PC-3 (cell line): Measurements from ENCODE around the gene TMEM17. TPM values are rescaled to one million over a fixed set of nuclear protein-coding genes. Genes with fewer than 3 reads are reported as not detected.

ENCODE experiments used
- ATAC-seq: fragments of 200-7000 bp; cut with Tn5 transposase; 2 replicates; pipeline ENCODE4 v1.9.1; 2020; ENCODE audit warnings: mild to moderate bottlenecking, moderate library complexity
- BruUV-seq: library from RNA; stranded (reverse); fragments of 400-500 nt; replicated peaks from 2 replicates; lab custom pipeline; 2021; lab: Mats Ljungman, UMichigan
- CTCF ChIA-PET: fragments of 300-600 bp; sonication (Branson Sonifier 250); formaldehyde crosslinking; loops from one replicate; lab custom pipeline; 2022; ENCODE audit warnings: antibody characterized with exemption; lab: Charles Lee
- POLR2A ChIA-PET: fragments of 300-600 bp; sonication (Branson Sonifier 250); formaldehyde crosslinking; loops from one replicate; lab custom pipeline; 2022; ENCODE audit warnings: antibody characterized with exemption; ENCODE audit not compliant: unreplicated experiment; lab: Charles Lee
- DNase-seq: peaks from one replicate; pipeline ENCODE4 v3.0.0-alpha.2; 2015
- H2AFZ ChIP-seq: fragments of 300-600 bp; sonication (generic); 2 replicates; pipeline ENCODE4 v1.6.0; 2016; ENCODE audit warnings: antibody characterized with exemption, low read length
- H3F3A ChIP-seq: fragments of 300-600 bp; sonication (generic); one replicate; pipeline ENCODE4 v1.6.0; 2017; ENCODE audit warnings: antibody characterized with exemption, low read length, control low read depth, mild to moderate bottlenecking; ENCODE audit not compliant: unreplicated experiment
- H3K27ac ChIP-seq: fragments of 300-600 bp; sonication (generic); 2 replicates; pipeline ENCODE4 v1.5.1; 2016; ENCODE audit warnings: mild to moderate bottlenecking, low read length
- H3K27me3 ChIP-seq: fragments of 300-600 bp; sonication (generic); 2 replicates; pipeline ENCODE4 v1.6.1; 2016; ENCODE audit warnings: low read length, mixed read lengths
- H3K36me3 ChIP-seq: fragments of 300-600 bp; sonication (generic); 2 replicates; pipeline ENCODE4 v1.6.1; 2016; ENCODE audit warnings: low read depth, mixed run types, low read length, mixed read lengths
- H3K4me1 ChIP-seq: fragments of 300-600 bp; sonication (generic); 2 replicates; pipeline ENCODE4 v1.5.1; 2016; ENCODE audit warnings: low read length; ENCODE audit not compliant: insufficient read depth
- H3K4me2 ChIP-seq: fragments of 300-600 bp; sonication (generic); 2 replicates; pipeline ENCODE4 v1.6.0; 2016; ENCODE audit warnings: low read length
- H3K4me3 ChIP-seq: fragments of 300-600 bp; sonication (generic); 2 replicates; pipeline ENCODE4 v1.5.1; 2016; ENCODE audit warnings: mild to moderate bottlenecking, low read length, mixed read lengths
- H3K79me2 ChIP-seq: fragments of 300-600 bp; sonication (generic); 2 replicates; pipeline ENCODE4 v1.6.1; 2017; ENCODE audit warnings: low read length, mixed read lengths
- H3K9ac ChIP-seq: fragments of 300-600 bp; sonication (generic); 2 replicates; pipeline ENCODE4 v1.6.0; 2016; ENCODE audit warnings: mild to moderate bottlenecking, low read length
- H3K9me2 ChIP-seq: fragments of 300-600 bp; sonication (generic); replicated peaks from 2 replicates; pipeline ENCODE4 v1.6.1; 2016; ENCODE audit warnings: mixed run types, low read length, mixed read lengths
- H3K9me3 ChIP-seq: fragments of 300-600 bp; sonication (generic); 2 replicates; pipeline ENCODE4 v1.6.1; 2016; ENCODE audit warnings: low read length, mixed read lengths
- H4K20me1 ChIP-seq: fragments of 300-600 bp; sonication (generic); 2 replicates; pipeline ENCODE4 v1.6.1; 2016; ENCODE audit warnings: low read length, mixed read lengths
- EZH2 ChIP-seq: fragments of 300-600 bp; sonication (generic); IDR thresholded peaks from one replicate; pipeline ENCODE4 v1.6.1; 2017; ENCODE audit warnings: antibody characterized with exemption, mild to moderate bottlenecking, low read length; ENCODE audit not compliant: unreplicated experiment
- EZH2phosphoT487 ChIP-seq: fragments of 300-600 bp; sonication (generic); IDR thresholded peaks from 2 replicates; pipeline ENCODE4 v1.6.1; 2018; ENCODE audit warnings: mild to moderate bottlenecking, antibody characterized with exemption, low read length, borderline replicate concordance
- intact Hi-C: fragments of 100-400 bp; cut with micrococcal nuclease; formaldehyde crosslinking; loops from 2 replicates; pipeline ENCODE4 v1.9.0; 2023
- total RNA-seq: library from RNA; depleted of rRNA; stranded (reverse); fragments of >200 nt; gene quantifications from 2 replicates; pipeline ENCODE4 v1.2.3, GENCODE V29; 2014
- TF ChIP-seq, protein P1 (sequence below): fragments of 300-600 bp; sonication (generic); conservative IDR thresholded peaks from 2 replicates; pipeline ENCODE4 v1.5.1; 2017; ENCODE audit warnings: antibody characterized with exemption, low read depth, mild to moderate bottlenecking, low read length

The TMEM17 gene
- total RNA-seq, 1 experiment from 2014 or later: 2.9 TPM

DNA sequence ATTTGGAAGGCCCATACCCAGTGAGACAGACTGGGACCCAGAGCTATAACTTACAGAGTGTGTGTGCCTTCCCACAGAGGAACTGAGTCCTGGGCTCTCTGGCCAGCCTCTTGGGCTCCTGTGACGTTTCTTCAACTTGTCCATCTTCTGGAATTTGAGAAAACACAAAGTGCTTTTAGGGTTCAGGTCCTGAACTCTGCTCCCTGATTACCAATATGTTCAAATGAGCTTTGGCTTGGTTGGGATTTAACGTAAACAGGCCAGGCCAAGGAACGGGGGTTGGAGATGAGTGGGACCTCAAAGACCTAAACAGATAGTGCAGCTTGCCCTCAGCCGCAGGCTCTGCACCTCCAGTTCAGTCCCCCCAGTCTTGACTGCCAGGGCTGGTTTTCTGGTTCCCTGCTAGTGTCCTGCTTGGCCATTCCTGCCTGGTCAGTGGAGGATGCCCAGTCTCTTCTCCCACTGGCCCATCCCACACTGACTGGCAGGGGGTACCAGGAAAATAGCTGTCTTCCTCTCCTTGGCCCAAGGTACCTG lies 44.9 kb downstream of the TMEM17 start:
- Histone ChIP-seq H3K4me2 (no peak overlapping the region), H2AFZ (peak overlapping the region; percentile 74), H3K27me3 (no peaks in the 10 kb centered on the region), H3K9ac (no peak overlapping the region), H3K9me2 (no peaks in the 10 kb centered on the region), H3K4me1 (peaks cover 25% of the 10 kb centered on the region), H3K79me2 (no peaks in the 10 kb centered on the region), H3K36me3 (no peaks in the 10 kb centered on the region), H3K27ac (no peak overlapping the region), H3K9me3 (no peaks in the 10 kb centered on the region), H3K4me3 (no peak overlapping the region), H3F3A (no peaks in the 10 kb centered on the region), H4K20me1 (no peaks in the 10 kb centered on the region)
- DNase-seq: no peak
- no TSS peak for BruUV-seq
- no peak for ATAC-seq
- intact Hi-C loops: loop anchor here (1.0 kb wide), 1 partner anchor 117 kb away; no protein-coding TSS in a partner anchor
- ChIA-PET CTCF (no interaction called here), POLR2A (no interaction called here)
- TF ChIP-seq, protein P1, sequence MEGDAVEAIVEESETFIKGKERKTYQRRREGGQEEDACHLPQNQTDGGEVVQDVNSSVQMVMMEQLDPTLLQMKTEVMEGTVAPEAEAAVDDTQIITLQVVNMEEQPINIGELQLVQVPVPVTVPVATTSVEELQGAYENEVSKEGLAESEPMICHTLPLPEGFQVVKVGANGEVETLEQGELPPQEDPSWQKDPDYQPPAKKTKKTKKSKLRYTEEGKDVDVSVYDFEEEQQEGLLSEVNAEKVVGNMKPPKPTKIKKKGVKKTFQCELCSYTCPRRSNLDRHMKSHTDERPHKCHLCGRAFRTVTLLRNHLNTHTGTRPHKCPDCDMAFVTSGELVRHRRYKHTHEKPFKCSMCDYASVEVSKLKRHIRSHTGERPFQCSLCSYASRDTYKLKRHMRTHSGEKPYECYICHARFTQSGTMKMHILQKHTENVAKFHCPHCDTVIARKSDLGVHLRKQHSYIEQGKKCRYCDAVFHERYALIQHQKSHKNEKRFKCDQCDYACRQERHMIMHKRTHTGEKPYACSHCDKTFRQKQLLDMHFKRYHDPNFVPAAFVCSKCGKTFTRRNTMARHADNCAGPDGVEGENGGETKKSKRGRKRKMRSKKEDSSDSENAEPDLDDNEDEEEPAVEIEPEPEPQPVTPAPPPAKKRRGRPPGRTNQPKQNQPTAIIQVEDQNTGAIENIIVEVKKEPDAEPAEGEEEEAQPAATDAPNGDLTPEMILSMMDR: no peak

- H3K79me2 ChIP-seq: no peaks in the 10 kb centered on the region
- H2AFZ ChIP-seq: no peak overlapping the region
- H3K36me3 ChIP-seq: no peaks in the 10 kb centered on the region
- no peak overlapping the region for H3K4me3 ChIP-seq
- intact Hi-C loops: no loop called here
- ChIA-PET POLR2A (no interaction called here), CTCF (interaction anchor here (0.6 kb wide), 1 partner anchor 318 kb away, joined by 4 read pairs; no protein-coding TSS in a partner anchor)
- no peak overlapping the region for H3K4me2 ChIP-seq
- H3K27ac ChIP-seq: no peak overlapping the region
- H3K9ac ChIP-seq: no peak overlapping the region
- H3K4me1 ChIP-seq: peaks cover 25% of the 10 kb centered on the region
- no peaks in the 10 kb centered on the region for H3K9me3 ChIP-seq
- ATAC-seq (no peak), DNase-seq (no peak)
- H4K20me1 ChIP-seq: no peaks in the 10 kb centered on the region
- H3F3A ChIP-seq: no peaks in the 10 kb centered on the region
- no TSS peak for BruUV-seq
- H3K27me3 ChIP-seq: no peaks in the 10 kb centered on the region
- H3K9me2 ChIP-seq: no peaks in the 10 kb centered on the region
- TF ChIP-seq EZH2: no peak
- no peak for TF ChIP-seq EZH2phosphoT487
- TF ChIP-seq, protein P1: no peak
Observed at GRCh38 chr2:62460175-62460574, 45.8 kb downstream of the TMEM17 start.

GRCh38 chr2:62459672-62460071 lies 46.3 kb downstream of the TMEM17 start:
- no peak overlapping the region for H3K9ac ChIP-seq
- POLR2A ChIA-PET: no interaction called here
- no peaks in the 10 kb centered on the region for H3K9me3 ChIP-seq
- intact Hi-C loops: no loop called here
- no peak overlapping the region for H2AFZ ChIP-seq
- CTCF ChIA-PET: interaction anchor here (0.6 kb wide), 1 partner anchor 319 kb away, joined by 4 read pairs; no protein-coding TSS in a partner anchor
- no peaks in the 10 kb centered on the region for H3F3A ChIP-seq
- no peaks in the 10 kb centered on the region for H3K36me3 ChIP-seq
- no peaks in the 10 kb centered on the region for H3K27me3 ChIP-seq
- no peaks in the 10 kb centered on the region for H3K9me2 ChIP-seq
- TF ChIP-seq, protein P1: no peak
- TF ChIP-seq EZH2phosphoT487 (no peak), EZH2 (no peak)
- H3K4me3 ChIP-seq: no peak overlapping the region
- DNase-seq: no peak
- H3K27ac ChIP-seq: no peak overlapping the region
- ATAC-seq: no peak
- no peaks in the 10 kb centered on the region for H4K20me1 ChIP-seq
- no peak overlapping the region for H3K4me2 ChIP-seq
- H3K79me2 ChIP-seq: no peaks in the 10 kb centered on the region
- peaks cover 25% of the 10 kb centered on the region for H3K4me1 ChIP-seq
- BruUV-seq: no TSS peak
